Aorta (tissue), 5 donors: ENCODE measurements around the gene SHISA4. TPM values are rescaled to one million over a fixed set of nuclear protein-coding genes. Genes with fewer than 3 reads are reported as not detected.

Experiments used
- ATAC-seq: fragments of 200-7000 bp; cut with Tn5 transposase; one replicate; pipeline ENCODE4 v1.9.1; 2022; ENCODE audit warnings: moderate library complexity; ENCODE audit not compliant: low FRiP score
- DNase-seq, 2 donors: peaks; one replicate each; pipeline ENCODE4 v3.0.0-alpha.2; 2020
- H3K27ac ChIP-seq, 2 donors: one replicate each; pipeline ENCODE4 v1.5.1; 2013; ENCODE audit warnings: low read length in 2 of 2, mild to moderate bottlenecking in 2 of 2, moderate library complexity in 2 of 2, control low read depth in 1 of 2, inconsistent platforms in 1 of 2, low read depth in 1 of 2
- H3K27me3 ChIP-seq, 2 donors: one replicate each; pipeline ENCODE4 v1.6.1; 2013; ENCODE audit warnings: control low read depth in 1 of 2, low read length in 1 of 2, mild to moderate bottlenecking in 1 of 2, moderate library complexity in 1 of 2; ENCODE audit not compliant: insufficient read depth in 2 of 2, control insufficient read depth in 1 of 2
- H3K36me3 ChIP-seq, 2 donors: one replicate each; pipeline ENCODE4 v1.6.1; 2013; ENCODE audit warnings: control low read depth in 1 of 2, low read length in 1 of 2, mild to moderate bottlenecking in 1 of 2; ENCODE audit not compliant: insufficient read depth in 2 of 2, control insufficient read depth in 1 of 2
- H3K4me1 ChIP-seq, 2 donors: one replicate each; pipeline ENCODE4 v1.6.1; 2013; ENCODE audit warnings: low read length in 2 of 2, control low read depth in 1 of 2, mild to moderate bottlenecking in 1 of 2, moderate library complexity in 1 of 2; ENCODE audit not compliant: insufficient read depth in 2 of 2, control insufficient read depth in 1 of 2
- H3K4me3 ChIP-seq, 2 donors: one replicate each; pipeline ENCODE4 v1.5.1; 2013; ENCODE audit warnings: low read length in 2 of 2, control low read depth in 1 of 2, mild to moderate bottlenecking in 1 of 2
- H3K9me3 ChIP-seq: one replicate; pipeline ENCODE4 v1.6.1; 2013; ENCODE audit warnings: mild to moderate bottlenecking, low read length; ENCODE audit not compliant: control insufficient read depth
- WGBS, 2 donors: extraction: QIAGEN DNeasy Blood & Tissue Kit; methylation state at CpG; one replicate each; pipeline ENCODE4 v1.1.7; 2013; 5-methylcytosine and 5-hydroxymethylcytosine counted together
- intact Hi-C, 2 donors: fragments of 100-400 bp; cut with DNase I; formaldehyde crosslinking; loops; one replicate each; pipeline versions ENCODE4 v1.14.2 to v1.15.0; 2022
- polyA plus RNA-seq, 2 donors: library from polyadenylated mRNA; stranded (reverse); fragments of 200-250 nt; gene quantifications; one replicate each; pipeline ENCODE4 v1.2.3, GENCODE V29; 2013
- total RNA-seq, 2 donors: library from RNA; stranded (reverse); fragmentation: NEBNext Ultra II Directional; extraction: Animal tissue kit (Norgen Biotek cat#: 25700); gene quantifications; one replicate each; pipeline ENCODE4 v1.2.1, GENCODE V29; 2021
- donor health status: healthy with polysubstance abuse.
- donor health status: Bipolar disorder and iron deficiency.
- donor health status: DM: no; HTN: no; CAD: no.
- donor health status: DM: no; HTN: no; CAD: no.
- donor health status: DM: yes; HTN: yes; CAD: no.

SHISA4 gene
- total and polyA plus RNA-seq, 4 donors: 30.6 to 93.1 (median 58.0) TPM

DNA sequence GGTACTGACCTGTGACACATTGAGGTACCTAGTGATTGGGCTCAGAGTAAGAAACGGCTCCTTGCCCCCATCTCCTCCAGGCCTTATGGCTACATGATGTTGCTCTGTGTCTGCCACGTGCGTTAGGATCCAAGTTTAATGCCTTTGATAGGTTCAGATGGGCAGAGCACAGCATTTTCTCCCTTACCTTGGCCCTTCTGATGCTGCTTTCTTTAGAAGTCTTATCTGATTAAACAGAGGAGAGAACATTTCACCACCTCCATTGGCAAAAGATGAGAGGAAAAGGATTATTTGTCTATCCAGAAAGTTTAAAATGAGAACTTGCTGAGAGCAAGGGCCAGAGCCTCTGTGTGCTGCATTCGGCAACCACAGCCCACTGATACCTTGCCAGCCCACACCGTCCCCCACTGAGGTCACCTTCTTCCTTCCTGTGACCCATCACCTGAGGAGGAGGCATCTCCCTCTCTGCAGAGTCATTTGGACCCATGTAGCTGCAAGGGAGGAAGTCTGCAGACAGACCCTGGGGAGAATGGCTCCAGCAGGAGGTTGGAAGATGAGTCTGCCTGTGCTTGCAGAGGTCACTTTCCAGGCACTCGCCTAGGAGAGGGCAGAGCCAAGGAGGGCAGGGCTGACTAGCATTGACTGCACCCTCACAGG, 16.7 kb downstream of the SHISA4 start:
- H3K36me3 ChIP-seq: peaks cover 0 to 6% of the 10 kb centered on the region in 2 donors
- H3K9me3 ChIP-seq: no peaks in the 10 kb centered on the region
- 7% methylated on average over 6 of the region's 6 CpGs for WGBS, 2 donors
- ATAC-seq: no peak
- peak overlapping the region; percentile 98 to 100 for H3K27ac ChIP-seq
- no peak for DNase-seq
- H3K4me1 ChIP-seq: peaks cover 4 to 7% of the 10 kb centered on the region in 2 donors
- intact Hi-C loops: loop anchor here in 1 of 2 donors (2.0 kb wide), 1 partner anchor 41 kb away; the partner anchor contains the start of gene LMOD1
- no peak overlapping the region for H3K4me3 ChIP-seq
- H3K27me3 ChIP-seq: no peaks in the 10 kb centered on the region

- intact Hi-C loops: no loop called here
- DNase-seq: peak in 1 of 2 donors; percentile 52
- H3K9me3 ChIP-seq: no peaks in the 10 kb centered on the region
- H3K36me3 ChIP-seq: peaks cover 0 to 6% of the 10 kb centered on the region in 2 donors
- peak overlapping the region; percentile 98 to 100 for H3K27ac ChIP-seq
- H3K4me1 ChIP-seq: peaks cover 7% of the 10 kb centered on the region in 2 donors
- ATAC-seq: no peak
- H3K27me3 ChIP-seq: no peaks in the 10 kb centered on the region
- H3K4me3 ChIP-seq: no peak overlapping the region
- 26 to 30% methylated on average over 3 of the region's 3 CpGs for WGBS, 2 donors
Observed at GRCh38 chr1:201906336-201906735, 17.6 kb downstream of the SHISA4 start.

GRCh38 chr1:201907621-201908020, 18.9 kb downstream of the SHISA4 start:
- no peaks in the 10 kb centered on the region for H3K27me3 ChIP-seq
- H3K4me3 ChIP-seq: no peak overlapping the region
- peaks cover 7% of the 10 kb centered on the region in 2 donors for H3K4me1 ChIP-seq
- H3K27ac ChIP-seq: peak overlapping the region; percentile 98 to 100
- DNase-seq (peak in 1 of 2 donors; percentile 73), ATAC-seq (no peak)
- intact Hi-C loops: no loop called here
- 16 to 26% methylated on average over 6 of the region's 6 CpGs for WGBS, 2 donors
- no peaks in the 10 kb centered on the region for H3K9me3 ChIP-seq
- H3K36me3 ChIP-seq: peaks cover 0 to 8% of the 10 kb centered on the region in 2 donors

DNA sequence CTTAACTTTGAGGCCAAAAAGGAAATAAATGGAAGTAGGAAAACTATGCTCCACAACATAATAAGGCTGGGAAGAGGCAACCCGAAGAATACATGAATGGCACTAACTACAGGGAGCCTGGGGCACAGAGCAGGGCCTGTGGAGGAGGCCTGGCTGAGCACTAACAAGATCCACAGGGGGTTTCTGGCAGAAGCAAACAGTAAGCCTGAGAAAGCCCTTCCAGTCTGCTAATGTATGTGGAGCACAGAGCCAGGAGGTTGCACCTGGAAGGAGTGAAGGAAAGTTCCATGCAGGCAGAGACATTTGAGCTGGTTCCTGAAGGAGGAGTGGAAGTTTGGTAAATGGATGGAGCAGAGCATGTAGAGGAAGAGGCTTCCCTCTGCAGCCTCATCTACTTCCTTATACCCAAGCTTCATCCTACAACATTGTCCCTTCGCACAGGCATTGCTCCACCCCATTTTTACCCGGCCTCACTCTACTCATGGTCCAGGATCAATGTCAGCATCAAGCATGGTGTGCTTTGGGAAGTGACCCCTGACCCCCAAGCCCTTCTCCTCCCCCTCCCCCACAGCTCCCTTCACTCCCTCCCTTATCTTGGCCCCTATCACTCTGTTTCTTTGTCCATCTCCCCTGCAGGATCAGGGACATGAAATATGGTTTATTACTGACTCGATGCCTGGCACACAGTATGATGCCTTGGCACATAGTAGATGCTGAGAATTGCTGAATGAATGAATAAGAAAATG, 23.3 kb downstream of the SHISA4 start:
- H3K36me3 ChIP-seq: peaks cover 2 to 12% of the 10 kb centered on the region in 2 donors
- H3K4me1 ChIP-seq: peaks cover 0 to 11% of the 10 kb centered on the region in 2 donors
- H3K27ac ChIP-seq: peak overlapping the region; percentile 51 to 95
- no peaks in the 10 kb centered on the region for H3K9me3 ChIP-seq
- intact Hi-C loops: no loop called here
- WGBS, 2 donors: 18 to 22% methylated on average over 4 of the region's 4 CpGs
- H3K4me3 ChIP-seq: no peak overlapping the region
- no peaks in the 10 kb centered on the region for H3K27me3 ChIP-seq
- no peak for ATAC-seq
- no peak for DNase-seq

DNA sequence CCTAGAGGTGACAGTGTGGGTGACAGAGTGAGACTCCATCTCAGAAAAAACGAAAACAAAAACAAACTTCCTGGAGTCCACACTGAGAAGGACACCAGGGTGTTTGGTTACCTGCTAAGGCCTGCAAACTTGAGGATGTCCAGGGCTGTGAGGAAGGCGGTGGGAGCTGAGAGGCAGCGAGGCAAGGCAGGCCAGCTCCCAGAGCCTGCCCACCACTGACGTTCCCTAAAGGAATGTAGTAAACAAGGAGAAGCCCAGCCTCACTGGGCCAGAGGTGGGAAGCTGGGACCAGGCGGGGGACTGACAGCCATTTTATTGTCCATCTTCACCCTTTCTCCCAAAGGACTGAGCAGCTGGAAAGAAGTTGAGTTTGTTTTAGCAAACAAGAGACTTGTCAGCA, 24.1 kb downstream of the SHISA4 start:
- Histone ChIP-seq H3K4me3 (no peak overlapping the region), H3K27ac (peak overlapping the region; percentile 47 to 88), H3K27me3 (no peaks in the 10 kb centered on the region), H3K4me1 (peaks cover 0 to 9% of the 10 kb centered on the region in 2 donors), H3K36me3 (peaks cover 2 to 12% of the 10 kb centered on the region in 2 donors), H3K9me3 (no peaks in the 10 kb centered on the region)
- ATAC-seq (peak; percentile 16), DNase-seq (peak in 1 of 2 donors; percentile 76)
- WGBS, 2 donors: 12 to 14% methylated on average over 5 of the region's 5 CpGs
- intact Hi-C loops: no loop called here

GRCh38 chr1:201914456-201915235, 25.9 kb downstream of the SHISA4 start:
- peak overlapping the region; percentile 94 to 96 for H3K27ac ChIP-seq
- peaks cover 0 to 8% of the 10 kb centered on the region in 2 donors for H3K4me1 ChIP-seq
- no peaks in the 10 kb centered on the region for H3K27me3 ChIP-seq
- peaks cover 5 to 6% of the 10 kb centered on the region in 2 donors for H3K36me3 ChIP-seq
- no peaks in the 10 kb centered on the region for H3K9me3 ChIP-seq
- intact Hi-C loops: no loop called here
- DNase-seq (no peak), ATAC-seq (no peak)
- no peak overlapping the region for H3K4me3 ChIP-seq
- 44 to 50% methylated on average over 14 of the region's 14 CpGs for WGBS, 2 donors

- Histone ChIP-seq H3K27me3 (no peaks in the 10 kb centered on the region), H3K27ac (peak overlapping the region; percentile 7 to 97), H3K9me3 (no peaks in the 10 kb centered on the region), H3K36me3 (peaks cover 5 to 8% of the 10 kb centered on the region in 2 donors), H3K4me3 (no peak overlapping the region), H3K4me1 (peaks cover 2 to 6% of the 10 kb centered on the region in 2 donors)
- 2 to 4% methylated on average over 11 of the region's 11 CpGs for WGBS, 2 donors
- peak; percentile 94 for DNase-seq
- ATAC-seq: peak; percentile 77
- intact Hi-C loops: loop anchor here in 1 of 2 donors (1.0 kb wide), 1 partner anchor 26 kb away; no protein-coding TSS in a partner anchor
Observed at GRCh38 chr1:201916649-201917249, 28.1 kb downstream of the SHISA4 start.
